K562 (cell line): ENCODE results near the gene MAGI3. TPM values are rescaled to one million over a fixed set of nuclear protein-coding genes. Genes with fewer than 3 reads are reported as not detected.

ENCODE experiments used
- ARID1B ChIP-seq: fragments of 450-650 bp; IDR thresholded peaks from 2 replicates; pipeline ENCODE4 v1.6.1; 2016; ENCODE audit warnings: antibody characterized with exemption, mild to moderate bottlenecking, inconsistent platforms
- ATF7 ChIP-seq: fragments of 450-650 bp; IDR thresholded peaks from 2 replicates; pipeline ENCODE4 v1.7.1; 2014; ENCODE audit warnings: mild to moderate bottlenecking, moderate library complexity
- CBX3 ChIP-seq, 2 experiments: IDR thresholded peaks; 1 replicate in 1 of 2; 2 replicates in 1 of 2; pipeline ENCODE4 v1.6.1; 2012; ENCODE audit warnings: inconsistent platforms in 2 of 2, low read length in 2 of 2, borderline replicate concordance in 1 of 2, control low read depth in 1 of 2
- CEBPB ChIP-seq: fragments of 450-650 bp; IDR thresholded peaks from 2 replicates; pipeline ENCODE4 v1.6.1; 2016; ENCODE audit warnings: missing genetic modification characterization, missing compliant biosample characterization
- ETV6 ChIP-seq, 3 experiments: fragments of 150-350 bp in 1 of 3; sonication (generic) in 1 of 3; formaldehyde crosslinking in 1 of 3; IDR thresholded peaks; 2 replicates each; pipeline versions ENCODE4 v1.6.1 to v1.8.0; 2014 to 2022; ENCODE audit warnings: borderline replicate concordance in 2 of 3, low read depth in 2 of 3, antibody characterized with exemption in 1 of 3, low read length in 1 of 3, mild to moderate bottlenecking in 1 of 3, missing genetic modification reagents in 1 of 3
- GATA2 ChIP-seq: sonication (generic); formaldehyde crosslinking; IDR thresholded peaks from 2 replicates; pipeline ENCODE4 v1.4.0; 2020; ENCODE audit warnings: mild to moderate bottlenecking, missing genetic modification reagents
- GTF2E2 ChIP-seq: fragments of 200-800 bp; sonication (Bioruptor generic); IDR thresholded peaks from 2 replicates; pipeline ENCODE4 v1.6.1; 2016; ENCODE audit warnings: missing genetic modification characterization, missing compliant biosample characterization
- HIVEP1 ChIP-seq: fragments of 250-450 bp; sonication (Bioruptor Pico); IDR thresholded peaks from 2 replicates; pipeline ENCODE4 v1.4.0; 2020; ENCODE audit warnings: mild to moderate bottlenecking
- MEF2A ChIP-seq: IDR thresholded peaks from 2 replicates; pipeline ENCODE4 v1.6.1; 2011; ENCODE audit warnings: low read depth, mild to moderate bottlenecking, low read length, moderate library complexity; ENCODE audit not compliant: control insufficient read depth
- MTA3 ChIP-seq: fragments of 450-650 bp; formaldehyde crosslinking; IDR thresholded peaks from 2 replicates; pipeline ENCODE4 v1.6.1; 2017; ENCODE audit warnings: mild to moderate bottlenecking, borderline replicate concordance
- MYBL2 ChIP-seq, 2 experiments: fragments of 450-650 bp in 1 of 2; sonication (generic) in 1 of 2; formaldehyde crosslinking in 1 of 2; IDR thresholded peaks; 2 replicates each; pipeline versions ENCODE4 v1.6.1 to v1.8.1; 2017 to 2022; ENCODE audit warnings: borderline replicate concordance in 1 of 2, inconsistent platforms in 1 of 2, low read depth in 1 of 2, mild to moderate bottlenecking in 1 of 2, missing genetic modification reagents in 1 of 2, moderate library complexity in 1 of 2
- PCBP1 ChIP-seq: fragments of 200-400 bp; formaldehyde crosslinking; IDR thresholded peaks from 2 replicates; pipeline ENCODE4 v1.6.1; 2018; ENCODE audit warnings: mild to moderate bottlenecking, low read depth, low read length; ENCODE audit not compliant: poor library complexity, severe bottlenecking
- PHF21A ChIP-seq: fragments of 450-650 bp; IDR thresholded peaks from 2 replicates; pipeline ENCODE4 v1.6.1; 2017; ENCODE audit warnings: low read depth, borderline replicate concordance
- SREBF1 ChIP-seq: fragments of 150-350 bp; IDR thresholded peaks from 2 replicates; pipeline ENCODE4 v1.6.1; 2014; ENCODE audit warnings: antibody characterized with exemption, low read depth, low read length, borderline replicate concordance
- ZNF561 ChIP-seq: fragments of 450-650 bp; formaldehyde crosslinking; conservative IDR thresholded peaks from 2 replicates; pipeline ENCODE4 v1.4.0; 2020; ENCODE audit warnings: mild to moderate bottlenecking, moderate library complexity
- ZNF699 ChIP-seq: fragments of 250-450 bp; sonication (Bioruptor Pico); IDR thresholded peaks from 2 replicates; pipeline ENCODE4 v1.8.0; 2021; ENCODE audit warnings: mild to moderate bottlenecking, moderate library complexity; ENCODE audit not compliant: insufficient replicate concordance
- ZNF766 ChIP-seq: fragments of 200-800 bp; sonication (Bioruptor generic); conservative IDR thresholded peaks from 2 replicates; pipeline ENCODE4 v1.6.1; 2016; ENCODE audit warnings: missing genetic modification characterization, missing compliant biosample characterization
- polyA plus RNA-seq, 8 experiments: library from polyadenylated mRNA; depleted of rRNA in 4 of 8; stranded (reverse) in 5 of 8; unstranded in 3 of 8; fragments of >200 nt; fragmentation: Nextera tagmentation in 2 of 8; fragmentation: Illumina TruSeq in 1 of 8; extraction: Ambion mirVana in 2 of 8; extraction: Trizol in 1 of 8; gene quantifications; 2 replicates each; pipeline versions ENCODE4 v1.2.1 to v1.2.3, GENCODE V29; 2011 to 2014; ENCODE audit warnings: inconsistent platforms in 1 of 8, missing spikeins in 1 of 8
- total RNA-seq, 7 experiments: library from RNA; depleted of rRNA in 6 of 7; stranded (reverse); fragments of >200 nt in 6 of 7; fragmentation: Illumina TruSeq in 2 of 7; extraction: Trizol in 2 of 7; gene quantifications; 2 replicates each; pipeline versions ENCODE4 v1.2.1 to v1.2.3, GENCODE V29; 2011 to 2021; ENCODE audit warnings: low replicate concordance in 1 of 7
- TF ChIP-seq, protein P1 (sequence below): fragments of 250-450 bp; sonication (Bioruptor Pico); IDR thresholded peaks from 2 replicates; pipeline ENCODE4 v1.4.0; 2020
- TF ChIP-seq, protein P2 (sequence below): IDR thresholded peaks from 2 replicates; pipeline ENCODE4 v1.6.1; 2014; ENCODE audit warnings: antibody characterized with exemption

The MAGI3 gene
- total and polyA plus RNA-seq, 9 of the 15 experiments (the other 6 are each of a cell fraction or from before 2014, with no cell fraction given): 1.0 to 8.6 (median 5.5) TPM

DNA sequence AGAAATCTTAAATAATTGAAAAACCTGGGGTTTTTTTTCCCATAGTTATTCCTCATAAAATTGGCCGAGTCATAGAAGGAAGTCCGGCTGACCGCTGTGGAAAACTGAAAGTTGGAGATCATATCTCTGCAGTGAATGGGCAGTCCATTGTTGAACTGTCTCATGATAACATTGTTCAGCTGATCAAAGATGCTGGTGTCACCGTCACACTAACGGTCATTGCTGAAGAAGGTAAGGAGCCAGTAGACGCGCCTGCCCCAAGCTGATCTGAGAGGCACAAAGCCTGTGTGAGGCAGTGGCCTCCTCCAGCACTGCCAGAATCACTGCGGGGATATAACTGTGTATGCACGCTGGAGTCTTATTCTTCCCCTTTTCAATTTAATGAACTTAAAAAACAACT lies 268.7 kb downstream of the MAGI3 start (continued):
- TF ChIP-seq, protein P1, sequence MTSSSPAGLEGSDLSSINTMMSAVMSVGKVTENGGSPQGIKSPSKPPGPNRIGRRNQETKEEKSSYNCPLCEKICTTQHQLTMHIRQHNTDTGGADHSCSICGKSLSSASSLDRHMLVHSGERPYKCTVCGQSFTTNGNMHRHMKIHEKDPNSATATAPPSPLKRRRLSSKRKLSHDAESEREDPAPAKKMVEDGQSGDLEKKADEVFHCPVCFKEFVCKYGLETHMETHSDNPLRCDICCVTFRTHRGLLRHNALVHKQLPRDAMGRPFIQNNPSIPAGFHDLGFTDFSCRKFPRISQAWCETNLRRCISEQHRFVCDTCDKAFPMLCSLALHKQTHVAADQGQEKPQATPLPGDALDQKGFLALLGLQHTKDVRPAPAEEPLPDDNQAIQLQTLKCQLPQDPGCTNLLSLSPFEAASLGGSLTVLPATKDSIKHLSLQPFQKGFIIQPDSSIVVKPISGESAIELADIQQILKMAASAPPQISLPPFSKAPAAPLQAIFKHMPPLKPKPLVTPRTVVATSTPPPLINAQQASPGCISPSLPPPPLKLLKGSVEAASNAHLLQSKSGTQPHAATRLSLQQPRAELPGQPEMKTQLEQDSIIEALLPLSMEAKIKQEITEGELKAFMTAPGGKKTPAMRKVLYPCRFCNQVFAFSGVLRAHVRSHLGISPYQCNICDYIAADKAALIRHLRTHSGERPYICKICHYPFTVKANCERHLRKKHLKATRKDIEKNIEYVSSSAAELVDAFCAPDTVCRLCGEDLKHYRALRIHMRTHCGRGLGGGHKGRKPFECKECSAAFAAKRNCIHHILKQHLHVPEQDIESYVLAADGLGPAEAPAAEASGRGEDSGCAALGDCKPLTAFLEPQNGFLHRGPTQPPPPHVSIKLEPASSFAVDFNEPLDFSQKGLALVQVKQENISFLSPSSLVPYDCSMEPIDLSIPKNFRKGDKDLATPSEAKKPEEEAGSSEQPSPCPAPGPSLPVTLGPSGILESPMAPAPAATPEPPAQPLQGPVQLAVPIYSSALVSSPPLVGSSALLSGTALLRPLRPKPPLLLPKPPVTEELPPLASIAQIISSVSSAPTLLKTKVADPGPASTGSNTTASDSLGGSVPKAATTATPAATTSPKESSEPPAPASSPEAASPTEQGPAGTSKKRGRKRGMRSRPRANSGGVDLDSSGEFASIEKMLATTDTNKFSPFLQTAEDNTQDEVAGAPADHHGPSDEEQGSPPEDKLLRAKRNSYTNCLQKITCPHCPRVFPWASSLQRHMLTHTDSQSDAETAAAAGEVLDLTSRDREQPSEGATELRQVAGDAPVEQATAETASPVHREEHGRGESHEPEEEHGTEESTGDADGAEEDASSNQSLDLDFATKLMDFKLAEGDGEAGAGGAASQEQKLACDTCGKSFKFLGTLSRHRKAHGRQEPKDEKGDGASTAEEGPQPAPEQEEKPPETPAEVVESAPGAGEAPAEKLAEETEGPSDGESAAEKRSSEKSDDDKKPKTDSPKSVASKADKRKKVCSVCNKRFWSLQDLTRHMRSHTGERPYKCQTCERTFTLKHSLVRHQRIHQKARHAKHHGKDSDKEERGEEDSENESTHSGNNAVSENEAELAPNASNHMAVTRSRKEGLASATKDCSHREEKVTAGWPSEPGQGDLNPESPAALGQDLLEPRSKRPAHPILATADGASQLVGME (CRISPR knock-in tag): no peak
- TF ChIP-seq MEF2A: no peak
- peak; percentile 48; the same call in 1 of the 2 replicates for TF ChIP-seq GATA2
- TF ChIP-seq GTF2E2 (tag): no peak
- TF ChIP-seq MYBL2 (IDR thresholded peaks at IDR 0.05; ENCODE audit: low read depth): peak; percentile 82; the same call in 1 of the 2 replicates
- no peak for TF ChIP-seq MYBL2 (CRISPR knock-in tag; IDR thresholded peaks at IDR 0.05; ENCODE audit: borderline replicate concordance)
- TF ChIP-seq ZNF561 (CRISPR knock-in tag): no peak
- peak; percentile 57; the same call in 1 of the 2 replicates for TF ChIP-seq ARID1B
- TF ChIP-seq PHF21A: no peak
- TF ChIP-seq HIVEP1 (CRISPR knock-in tag): no peak
- no peak for TF ChIP-seq PCBP1
- TF ChIP-seq ATF7: peak; percentile 73; the same call in 1 of the 2 replicates
- no peak for TF ChIP-seq CBX3 (IDR thresholded peaks at IDR 0.05; ENCODE audit: borderline replicate concordance in 1 of 2, low read length in 2 of 2)
- no peak for TF ChIP-seq SREBF1
- no peak for TF ChIP-seq ETV6 (IDR thresholded peaks at IDR 0.05; ENCODE audit: borderline replicate concordance in 1 of 2, low read depth in 2 of 2, low read length in 1 of 2)
- TF ChIP-seq ETV6 (CRISPR knock-in tag; IDR thresholded peaks at IDR 0.05; ENCODE audit: borderline replicate concordance): no peak
- TF ChIP-seq, protein P2, sequence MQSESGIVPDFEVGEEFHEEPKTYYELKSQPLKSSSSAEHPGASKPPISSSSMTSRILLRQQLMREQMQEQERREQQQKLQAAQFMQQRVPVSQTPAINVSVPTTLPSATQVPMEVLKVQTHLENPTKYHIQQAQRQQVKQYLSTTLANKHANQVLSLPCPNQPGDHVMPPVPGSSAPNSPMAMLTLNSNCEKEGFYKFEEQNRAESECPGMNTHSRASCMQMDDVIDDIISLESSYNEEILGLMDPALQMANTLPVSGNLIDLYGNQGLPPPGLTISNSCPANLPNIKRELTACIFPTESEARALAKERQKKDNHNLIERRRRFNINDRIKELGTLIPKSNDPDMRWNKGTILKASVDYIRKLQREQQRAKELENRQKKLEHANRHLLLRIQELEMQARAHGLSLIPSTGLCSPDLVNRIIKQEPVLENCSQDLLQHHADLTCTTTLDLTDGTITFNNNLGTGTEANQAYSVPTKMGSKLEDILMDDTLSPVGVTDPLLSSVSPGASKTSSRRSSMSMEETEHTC: peak; percentile 51; the same call in 1 of the 2 replicates
- TF ChIP-seq MTA3: peak; percentile 64; the same call in 1 of the 2 replicates
- no peak for TF ChIP-seq ZNF699 (CRISPR knock-in tag)
- TF ChIP-seq CEBPB: no peak
- no peak for TF ChIP-seq ZNF766 (CRISPR knock-in tag)
